Thoracic aorta (tissue), 2 donors: ENCODE data around the gene FOXP1. TPM values are rescaled to one million over a fixed set of nuclear protein-coding genes. Genes with fewer than 3 reads are reported as not detected.

Experiments used
- ATAC-seq: fragments of 150-250 bp; one replicate; pipeline ENCODE4 v1.8.0; 2017; ENCODE audit warnings: low read depth; ENCODE audit not compliant: insufficient number of reproducible peaks, low FRiP score
- DNase-seq: peaks from one replicate; pipeline ENCODE4 v3.0.0-alpha.2; 2020; ENCODE audit warnings: low spot score
- H3K27ac ChIP-seq, 2 donors: fragments of 200-600 bp; sonication (generic); 1 replicate in 1 of 2; 2 replicates in 1 of 2; pipeline ENCODE4 v1.5.1; 2016; ENCODE audit warnings: mild to moderate bottlenecking in 2 of 2, moderate library complexity in 2 of 2
- H3K27me3 ChIP-seq: fragments of 200-600 bp; sonication (generic); replicated peaks from 2 replicates; pipeline ENCODE4 v1.6.0; 2016; ENCODE audit warnings: mild to moderate bottlenecking; ENCODE audit not compliant: insufficient read depth
- H3K36me3 ChIP-seq: fragments of 200-600 bp; sonication (generic); one replicate; pipeline ENCODE4 v1.5.1; 2016
- H3K4me1 ChIP-seq, 2 donors: fragments of 200-600 bp; sonication (generic); 1 replicate in 1 of 2; 2 replicates in 1 of 2; pipeline versions ENCODE4 v1.5.1 to v1.6.0; 2016; ENCODE audit warnings: low read depth in 2 of 2, mild to moderate bottlenecking in 1 of 2; ENCODE audit not compliant: control insufficient read depth in 1 of 2
- H3K4me3 ChIP-seq: fragments of 200-600 bp; sonication (generic); 2 replicates; pipeline ENCODE4 v1.5.1; 2016; ENCODE audit warnings: mild to moderate bottlenecking
- H3K9me3 ChIP-seq: fragments of 200-600 bp; sonication (generic); 2 replicates; pipeline ENCODE4 v1.5.1; 2016
- CTCF ChIP-seq: fragments of 200-600 bp; sonication (generic); IDR thresholded peaks from one replicate; pipeline ENCODE4 v1.5.1; 2019; ENCODE audit warnings: antibody characterized with exemption
- total RNA-seq, 2 donors: library from RNA; depleted of rRNA; stranded (reverse); fragments of >200 nt; gene quantifications; one replicate each; pipeline versions ENCODE4 v1.1.0 to v1.2.3, GENCODE V29; 2016

FOXP1 gene
- total RNA-seq, 2 donors from 2014 or later = 176 to 255 TPM

GRCh38 chr3:71131375-71132314, 451.9 kb downstream of the FOXP1 start:
- no peaks in the 10 kb centered on the region for H3K36me3 ChIP-seq
- ATAC-seq (no peak), DNase-seq (no peak)
- no peaks in the 10 kb centered on the region for H3K9me3 ChIP-seq
- H3K4me3 ChIP-seq = peak overlapping the region; percentile 79
- no peak for TF ChIP-seq CTCF
- H3K27ac ChIP-seq = peak overlapping the region; percentile 92 to 93
- H3K4me1 ChIP-seq = peaks cover 27 to 55% of the 10 kb centered on the region in 2 donors
- no peaks in the 10 kb centered on the region for H3K27me3 ChIP-seq

- DNase-seq (no peak), ATAC-seq (no peak)
- Histone ChIP-seq H3K27ac (peak overlapping the region; percentile 92 to 93), H3K9me3 (no peaks in the 10 kb centered on the region), H3K4me1 (peaks cover 30 to 56% of the 10 kb centered on the region in 2 donors), H3K4me3 (peak overlapping the region; percentile 79), H3K36me3 (no peaks in the 10 kb centered on the region), H3K27me3 (no peaks in the 10 kb centered on the region)
- no peak for TF ChIP-seq CTCF
These were observed 452.8 kb downstream of the FOXP1 start for GRCh38 chr3:71130471-71131374.

GRCh38 chr3:71129611-71130431, 453.7 kb downstream of the FOXP1 start:
- Histone ChIP-seq H3K36me3 (no peaks in the 10 kb centered on the region), H3K4me3 (peak overlapping the region; percentile 79), H3K4me1 (peaks cover 32 to 55% of the 10 kb centered on the region in 2 donors), H3K27ac (peak overlapping the region; percentile 92 to 93), H3K9me3 (no peaks in the 10 kb centered on the region), H3K27me3 (no peaks in the 10 kb centered on the region)
- ATAC-seq (no peak), DNase-seq (no peak)
- no peak for TF ChIP-seq CTCF

GRCh38 chr3:71128961-71129360, 454.6 kb downstream of the FOXP1 start:
- Histone ChIP-seq H3K27me3 (no peaks in the 10 kb centered on the region), H3K9me3 (no peaks in the 10 kb centered on the region), H3K4me1 (peaks cover 33 to 55% of the 10 kb centered on the region in 2 donors), H3K27ac (peak overlapping the region; percentile 92 to 93), H3K4me3 (peak overlapping the region; percentile 79), H3K36me3 (no peaks in the 10 kb centered on the region)
- TF ChIP-seq CTCF = no peak
- DNase-seq = no peak
- no peak for ATAC-seq
